ENCODE data around the gene HYAL2. TPM values are rescaled to one million over a fixed set of nuclear protein-coding genes. Genes with fewer than 3 reads are reported as not detected.
"Not testable (repeated sequence)": the region's sequence is repeated elsewhere in the genome, so short reads cannot be mapped to it uniquely, and the experiment has no call there.

Gene HYAL2
- total and polyA plus RNA-seq, 2 donors from 2014 or later = 93.2 to 142 TPM

DNA sequence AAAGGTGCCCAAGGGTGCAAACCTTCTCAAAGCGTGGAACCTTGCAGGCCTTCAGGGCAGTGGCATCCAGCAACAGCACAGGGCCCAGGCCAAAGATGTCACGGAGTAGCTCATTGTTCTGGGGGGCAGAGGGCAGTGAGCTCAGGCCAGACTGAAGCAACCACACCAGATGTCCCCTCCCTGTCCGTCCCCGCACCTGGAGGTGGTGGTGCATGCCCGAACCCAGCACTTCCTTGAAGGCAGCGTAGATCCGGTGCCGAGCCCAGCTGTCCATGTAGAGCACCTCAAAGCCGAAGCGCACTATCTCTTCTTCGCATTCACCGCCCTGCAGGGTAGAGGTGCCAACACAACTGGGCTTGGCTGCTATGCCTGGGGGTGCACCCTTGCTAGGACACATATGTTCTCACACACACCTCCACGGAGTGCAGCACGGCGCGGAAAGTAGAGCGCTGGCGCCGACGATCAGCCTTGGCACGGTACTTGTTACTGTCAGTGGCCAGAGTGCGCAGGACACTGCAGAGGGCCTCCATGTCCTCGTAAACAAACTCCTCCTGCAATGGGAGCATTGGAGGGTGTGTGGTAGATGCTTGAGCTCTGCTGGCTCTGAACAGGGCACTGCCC is 34.0 kb downstream of the HYAL2 start:
- Histone ChIP-seq H3K36me3 (ENCODE audit: control insufficient read depth in 2 of 3, insufficient read depth in 3 of 3, low read length in 3 of 3) (peaks cover 0 to 25% (median 9%) of the 10 kb centered on the region in 3 donors), H3K4me3 (ENCODE audit: low read length in 3 of 3) (no peak overlapping the region), H3K9me3 (ENCODE audit: control insufficient read depth in 2 of 3, insufficient read depth in 1 of 3, low read length in 3 of 3) (no peaks in the 10 kb centered on the region), H3K9ac (ENCODE audit: low read length in 3 of 3) (no peak overlapping the region), H3K27ac (ENCODE audit: low read depth in 2 of 2, low read length in 2 of 2) (no peak overlapping the region), H3K27me3 (ENCODE audit: control insufficient read depth, insufficient read depth, low read length) (no peaks in the 10 kb centered on the region), H3K4me1 (ENCODE audit: control insufficient read depth in 2 of 3, insufficient read depth in 2 of 3, low read depth in 1 of 3, low read length in 3 of 3) (peaks cover 3 to 17% (median 16%) of the 10 kb centered on the region in 3 donors)
- DNase-seq (no peak), FAIRE-seq (no peak)
- intact Hi-C loops (cut with DNase I) = no loop called here
- TF ChIP-seq, protein P1, sequence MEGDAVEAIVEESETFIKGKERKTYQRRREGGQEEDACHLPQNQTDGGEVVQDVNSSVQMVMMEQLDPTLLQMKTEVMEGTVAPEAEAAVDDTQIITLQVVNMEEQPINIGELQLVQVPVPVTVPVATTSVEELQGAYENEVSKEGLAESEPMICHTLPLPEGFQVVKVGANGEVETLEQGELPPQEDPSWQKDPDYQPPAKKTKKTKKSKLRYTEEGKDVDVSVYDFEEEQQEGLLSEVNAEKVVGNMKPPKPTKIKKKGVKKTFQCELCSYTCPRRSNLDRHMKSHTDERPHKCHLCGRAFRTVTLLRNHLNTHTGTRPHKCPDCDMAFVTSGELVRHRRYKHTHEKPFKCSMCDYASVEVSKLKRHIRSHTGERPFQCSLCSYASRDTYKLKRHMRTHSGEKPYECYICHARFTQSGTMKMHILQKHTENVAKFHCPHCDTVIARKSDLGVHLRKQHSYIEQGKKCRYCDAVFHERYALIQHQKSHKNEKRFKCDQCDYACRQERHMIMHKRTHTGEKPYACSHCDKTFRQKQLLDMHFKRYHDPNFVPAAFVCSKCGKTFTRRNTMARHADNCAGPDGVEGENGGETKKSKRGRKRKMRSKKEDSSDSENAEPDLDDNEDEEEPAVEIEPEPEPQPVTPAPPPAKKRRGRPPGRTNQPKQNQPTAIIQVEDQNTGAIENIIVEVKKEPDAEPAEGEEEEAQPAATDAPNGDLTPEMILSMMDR (IDR thresholded peaks at IDR 0.05; ENCODE audit: borderline replicate concordance, extremely low read depth, insufficient read depth) = no peak

DNA sequence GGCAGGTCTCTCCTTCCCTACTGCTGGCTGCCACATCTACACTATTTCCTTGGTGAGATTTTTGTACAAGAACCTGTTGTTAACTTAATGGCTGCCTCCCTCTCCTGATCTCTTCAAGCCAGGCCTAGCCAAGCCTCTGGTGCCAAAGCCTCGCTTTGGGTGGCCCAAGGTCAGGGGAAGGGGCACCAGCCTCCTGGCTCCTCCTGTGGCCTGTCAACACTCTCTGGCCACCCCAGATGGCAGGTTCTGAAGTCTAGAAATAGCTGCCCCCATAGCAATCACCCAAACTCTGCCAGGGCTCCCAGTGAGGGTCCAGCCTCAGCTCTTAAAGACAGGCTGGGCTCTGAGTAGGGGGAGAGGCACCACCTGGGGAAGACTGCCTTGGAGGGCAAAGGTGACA is 35.3 kb downstream of the HYAL2 start:
- DNase-seq = no peak
- H3K4me1 ChIP-seq (ENCODE audit: control insufficient read depth in 2 of 3, insufficient read depth in 2 of 3, low read depth in 1 of 3, low read length in 3 of 3) = peaks cover 0 to 8% (median 8%) of the 10 kb centered on the region in 3 donors
- no peaks in the 10 kb centered on the region for H3K9me3 ChIP-seq (ENCODE audit: control insufficient read depth in 2 of 3, insufficient read depth in 1 of 3, low read length in 3 of 3)
- no peak for FAIRE-seq
- no peaks in the 10 kb centered on the region for H3K27me3 ChIP-seq (ENCODE audit: control insufficient read depth, insufficient read depth, low read length)
- no peak overlapping the region for H3K9ac ChIP-seq (ENCODE audit: low read length in 3 of 3)
- no peak overlapping the region for H3K4me3 ChIP-seq (ENCODE audit: low read length in 3 of 3)
- H3K36me3 ChIP-seq (ENCODE audit: control insufficient read depth in 2 of 3, insufficient read depth in 3 of 3, low read length in 3 of 3) = peaks cover 0 to 25% (median 9%) of the 10 kb centered on the region in 3 donors
- intact Hi-C loops (cut with DNase I) = no loop called here
- H3K27ac ChIP-seq (ENCODE audit: low read depth in 2 of 2, low read length in 2 of 2) = no peak overlapping the region
- TF ChIP-seq, protein P1 (IDR thresholded peaks at IDR 0.05; ENCODE audit: borderline replicate concordance, extremely low read depth, insufficient read depth) = no peak

DNA sequence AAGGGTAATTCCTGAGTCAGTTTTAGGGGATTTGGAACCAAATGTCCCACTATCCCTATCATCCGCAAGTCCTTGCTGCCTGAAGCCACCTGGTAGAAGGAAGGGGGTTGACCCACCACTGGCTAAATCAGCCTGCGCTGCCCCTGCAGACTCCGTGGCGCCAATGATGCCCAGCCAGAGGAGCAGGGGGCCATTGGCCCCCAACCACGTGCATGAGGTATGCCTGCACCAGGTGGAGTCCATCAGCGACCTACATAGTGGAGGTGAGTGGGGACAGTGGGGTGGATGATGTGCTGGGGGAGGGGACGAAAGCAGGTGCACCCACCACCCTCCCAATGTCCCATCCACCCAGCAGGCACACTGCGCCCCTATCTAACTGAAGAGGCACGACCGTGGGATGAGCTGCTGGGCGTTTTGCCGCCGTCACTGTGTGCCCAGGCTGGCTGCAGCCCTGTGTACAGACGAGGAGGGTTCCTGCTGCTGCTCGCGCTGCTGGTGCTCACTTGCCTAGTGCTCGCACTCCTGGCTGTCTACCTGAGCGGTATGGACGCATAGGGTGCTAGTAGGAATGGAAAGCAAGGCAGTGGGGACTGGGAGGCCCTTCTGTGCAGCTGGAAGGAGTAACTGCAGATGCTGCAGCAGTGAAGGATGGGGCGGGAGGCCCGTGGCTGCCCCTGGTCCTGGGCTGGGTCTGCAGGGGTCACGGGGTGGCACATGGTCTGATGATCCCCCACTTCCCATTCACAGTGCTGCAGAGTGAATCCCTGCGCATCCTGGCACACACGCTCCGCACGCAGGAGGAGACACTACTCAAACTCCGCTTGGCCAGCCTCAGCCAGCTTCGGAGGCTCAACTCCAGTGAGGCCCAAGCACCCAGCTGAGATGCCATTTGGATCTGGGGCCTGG is 36.0 kb downstream of the HYAL2 start:
- H3K27ac ChIP-seq (ENCODE audit: low read depth in 2 of 2, low read length in 2 of 2) = no peak overlapping the region
- no peaks in the 10 kb centered on the region for H3K9me3 ChIP-seq (ENCODE audit: control insufficient read depth in 2 of 3, insufficient read depth in 1 of 3, low read length in 3 of 3)
- no peak overlapping the region for H3K4me3 ChIP-seq (ENCODE audit: low read length in 3 of 3)
- H3K36me3 ChIP-seq (ENCODE audit: control insufficient read depth in 2 of 3, insufficient read depth in 3 of 3, low read length in 3 of 3) = peaks cover 0 to 25% (median 9%) of the 10 kb centered on the region in 3 donors
- H3K9ac ChIP-seq (ENCODE audit: low read length in 3 of 3) = no peak overlapping the region
- intact Hi-C loops (cut with DNase I) = no loop called here
- DNase-seq (no peak), FAIRE-seq (no peak)
- no peaks in the 10 kb centered on the region for H3K27me3 ChIP-seq (ENCODE audit: control insufficient read depth, insufficient read depth, low read length)
- H3K4me1 ChIP-seq (ENCODE audit: control insufficient read depth in 2 of 3, insufficient read depth in 2 of 3, low read depth in 1 of 3, low read length in 3 of 3) = peaks cover 0 to 6% (median 5%) of the 10 kb centered on the region in 3 donors
- TF ChIP-seq, protein P1 (IDR thresholded peaks at IDR 0.05; ENCODE audit: borderline replicate concordance, extremely low read depth, insufficient read depth) = no peak

DNA sequence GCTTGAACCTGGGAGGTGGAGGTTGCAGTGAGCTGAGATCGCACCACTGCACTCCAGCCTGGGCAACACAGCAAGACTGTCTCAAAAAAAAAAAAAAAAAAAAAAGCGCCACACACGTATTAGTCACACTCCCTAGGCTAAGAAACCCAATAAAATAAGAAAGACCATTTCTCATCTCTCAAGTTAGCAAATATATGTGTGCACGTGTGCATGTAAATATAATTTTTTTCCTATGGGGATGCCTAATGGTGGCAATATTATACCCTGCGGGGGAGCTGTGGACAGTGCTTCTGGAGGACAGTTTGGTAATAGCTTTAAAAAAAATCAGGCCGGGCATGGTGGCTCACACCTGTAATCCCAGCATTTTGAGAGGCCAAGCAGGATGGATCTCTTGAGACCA is 38.4 kb downstream of the HYAL2 start:
- H3K9ac ChIP-seq (ENCODE audit: low read length in 3 of 3); H3K9me3 ChIP-seq (ENCODE audit: control insufficient read depth in 2 of 3, insufficient read depth in 1 of 3, low read length in 3 of 3); H3K4me1 ChIP-seq (ENCODE audit: control insufficient read depth in 2 of 3, insufficient read depth in 2 of 3, low read depth in 1 of 3, low read length in 3 of 3); intact Hi-C loops (cut with DNase I); H3K27me3 ChIP-seq (ENCODE audit: control insufficient read depth, insufficient read depth, low read length); H3K4me3 ChIP-seq (ENCODE audit: low read length in 3 of 3); FAIRE-seq; DNase-seq; H3K27ac ChIP-seq (ENCODE audit: low read depth in 2 of 2, low read length in 2 of 2): not testable (repeated sequence)
- peaks cover 0 to 16% (median 9%) of the 10 kb centered on the region in 3 donors for H3K36me3 ChIP-seq (ENCODE audit: control insufficient read depth in 2 of 3, insufficient read depth in 3 of 3, low read length in 3 of 3)
